HL-60 (cell line): ENCODE results near the gene SLC6A9.
A peak's percentile ranks its signal among the peaks of the same experiment; 100 is the strongest.

Experiments used
- CTCF ChIP-seq: IDR thresholded peaks from one replicate; pipeline ENCODE4 v1.5.1; 2011; ENCODE audit warnings: low read length, control low read depth, inconsistent platforms; ENCODE audit not compliant: insufficient read depth
- POLR2AphosphoS5 ChIP-seq: IDR thresholded peaks from 2 replicates; pipeline ENCODE4 v1.6.1; 2012; ENCODE audit warnings: low read depth

DNA sequence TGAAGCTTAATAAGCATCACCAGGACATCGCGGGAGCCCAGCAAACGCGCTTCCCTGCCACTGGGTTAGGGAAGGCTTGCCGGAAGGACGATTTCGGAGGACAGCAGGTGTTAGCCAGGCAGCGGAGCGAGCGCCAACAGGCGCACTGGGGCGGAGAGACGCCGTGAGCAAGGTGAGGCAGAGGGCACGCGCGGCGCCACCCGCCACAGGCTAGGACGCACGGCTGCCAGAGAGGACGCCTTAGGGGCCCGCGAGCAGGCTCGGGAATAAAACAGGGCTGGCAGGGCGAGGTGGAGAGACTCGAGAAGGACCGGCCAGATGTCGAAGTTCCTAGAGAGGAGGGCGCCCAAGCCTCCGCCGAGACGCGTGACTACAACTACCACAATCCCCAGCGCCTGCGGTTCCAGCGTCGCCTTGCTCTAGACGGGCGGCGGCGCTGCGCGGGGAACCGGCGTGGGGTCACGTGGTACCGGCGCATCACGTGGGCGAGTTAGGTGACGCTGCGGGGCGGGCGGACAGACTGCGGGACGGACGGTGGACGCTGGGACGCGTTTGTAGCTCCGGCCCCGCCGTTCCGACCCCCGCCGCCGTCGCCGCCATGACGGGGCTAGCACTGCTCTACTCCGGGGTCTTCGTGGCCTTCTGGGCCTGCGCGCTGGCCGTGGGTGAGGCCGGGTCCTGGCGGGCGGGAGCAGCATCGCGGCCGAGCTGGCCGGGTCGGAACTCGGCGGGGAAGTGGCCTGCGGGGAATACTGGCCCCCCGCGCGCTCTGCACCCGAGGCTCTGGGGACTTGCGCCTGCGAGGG, 56.6 kb downstream of the SLC6A9 start, which contains the start of gene ATP6V0B:
- TF ChIP-seq CTCF = no peak
- TF ChIP-seq POLR2AphosphoS5 = peak; percentile 0; the same call in 1 of the 2 replicates
